MM.1S (cell line): ENCODE data around the gene CTNNBIP1.

Source experiments
- DNase-seq: peaks from one replicate; pipeline ENCODE4 v3.0.0-alpha.2; 2015
- H2AFZ ChIP-seq: fragments of 300-600 bp; sonication (generic); 2 replicates; pipeline ENCODE4 v1.6.0; 2016; ENCODE audit warnings: antibody characterized with exemption, low read length
- H3F3A ChIP-seq: fragments of 300-600 bp; sonication (generic); 2 replicates; pipeline ENCODE4 v1.6.1; 2016; ENCODE audit warnings: mild to moderate bottlenecking, antibody characterized with exemption, low read length, moderate library complexity, mixed read lengths; ENCODE audit not compliant: insufficient read depth
- H3K27ac ChIP-seq: fragments of 300-600 bp; sonication (generic); 2 replicates; pipeline ENCODE4 v1.5.1; 2016; ENCODE audit warnings: mild to moderate bottlenecking, low read length
- H3K27me3 ChIP-seq: fragments of 300-600 bp; sonication (generic); replicated peaks from 2 replicates; pipeline ENCODE4 v1.6.0; 2016; ENCODE audit warnings: low read length; ENCODE audit not compliant: insufficient read depth
- H3K36me3 ChIP-seq: fragments of 300-600 bp; sonication (generic); replicated peaks from 2 replicates; pipeline ENCODE4 v1.6.1; 2016; ENCODE audit warnings: mild to moderate bottlenecking, low read length, mixed read lengths; ENCODE audit not compliant: insufficient read depth
- H3K4me1 ChIP-seq: fragments of 300-600 bp; sonication (generic); 2 replicates; pipeline ENCODE4 v1.6.1; 2016; ENCODE audit warnings: low read length, mixed read lengths
- H3K4me2 ChIP-seq: fragments of 300-600 bp; sonication (generic); 2 replicates; pipeline ENCODE4 v1.6.0; 2016; ENCODE audit warnings: low read depth, low read length
- H3K4me3 ChIP-seq: fragments of 300-600 bp; sonication (generic); 2 replicates; pipeline ENCODE4 v1.5.1; 2016; ENCODE audit warnings: low read length, mixed read lengths
- H3K79me2 ChIP-seq: fragments of 300-600 bp; sonication (generic); 2 replicates; pipeline ENCODE4 v1.6.1; 2016; ENCODE audit warnings: mixed run types, low read length, mixed read lengths
- H3K9ac ChIP-seq: fragments of 300-600 bp; sonication (generic); 2 replicates; pipeline ENCODE4 v1.6.1; 2016; ENCODE audit warnings: low read length, mixed read lengths
- H3K9me2 ChIP-seq: fragments of 300-600 bp; sonication (generic); replicated peaks from 2 replicates; pipeline ENCODE4 v1.6.1; 2016; ENCODE audit warnings: mild to moderate bottlenecking, low read length, mixed read lengths; ENCODE audit not compliant: insufficient read depth
- H3K9me3 ChIP-seq: fragments of 300-600 bp; sonication (generic); replicated peaks from 2 replicates; pipeline ENCODE4 v1.6.1; 2016; ENCODE audit warnings: mild to moderate bottlenecking, low read length, mixed read lengths; ENCODE audit not compliant: insufficient read depth
- H4K20me1 ChIP-seq: fragments of 300-600 bp; sonication (generic); 2 replicates; pipeline ENCODE4 v1.6.1; 2016; ENCODE audit warnings: mild to moderate bottlenecking, low read length, moderate library complexity, mixed read lengths; ENCODE audit not compliant: insufficient read depth
- EZH2 ChIP-seq: fragments of 300-600 bp; sonication (generic); optimal IDR thresholded peaks from 2 replicates; pipeline ENCODE3; 2017; ENCODE audit warnings: low read depth, mild to moderate bottlenecking, antibody characterized with exemption, low read length, mixed read lengths
- EZH2phosphoT487 ChIP-seq: fragments of 300-600 bp; sonication (generic); IDR thresholded peaks from 2 replicates; pipeline ENCODE4 v1.6.1; 2018; ENCODE audit warnings: antibody characterized with exemption, low read length
- TF ChIP-seq, protein P1 (sequence below): fragments of 300-600 bp; sonication (generic); IDR thresholded peaks from 2 replicates; pipeline ENCODE4 v1.5.1; 2016; ENCODE audit warnings: antibody characterized with exemption, low read length, mixed read lengths

The CTNNBIP1 gene

GRCh38 chr1:9912264-9912936 lies 2.3 kb upstream of the CTNNBIP1 start:
- no peaks in the 10 kb centered on the region for H3K27me3 ChIP-seq
- no peaks in the 10 kb centered on the region for H3K9me2 ChIP-seq
- peaks cover 11% of the 10 kb centered on the region; the same call in 1 of the 2 replicates for H3K79me2 ChIP-seq
- no peak overlapping the region for H3K9ac ChIP-seq
- H4K20me1 ChIP-seq = no peaks in the 10 kb centered on the region
- no peaks in the 10 kb centered on the region for H3K9me3 ChIP-seq
- no peak overlapping the region for H3K4me3 ChIP-seq
- DNase-seq = no peak
- H3F3A ChIP-seq = peaks cover 9% of the 10 kb centered on the region
- no peak overlapping the region for H3K4me2 ChIP-seq
- H3K4me1 ChIP-seq = peaks cover 7% of the 10 kb centered on the region
- H3K36me3 ChIP-seq = no peaks in the 10 kb centered on the region
- no peak for TF ChIP-seq EZH2phosphoT487
- TF ChIP-seq, protein P1, sequence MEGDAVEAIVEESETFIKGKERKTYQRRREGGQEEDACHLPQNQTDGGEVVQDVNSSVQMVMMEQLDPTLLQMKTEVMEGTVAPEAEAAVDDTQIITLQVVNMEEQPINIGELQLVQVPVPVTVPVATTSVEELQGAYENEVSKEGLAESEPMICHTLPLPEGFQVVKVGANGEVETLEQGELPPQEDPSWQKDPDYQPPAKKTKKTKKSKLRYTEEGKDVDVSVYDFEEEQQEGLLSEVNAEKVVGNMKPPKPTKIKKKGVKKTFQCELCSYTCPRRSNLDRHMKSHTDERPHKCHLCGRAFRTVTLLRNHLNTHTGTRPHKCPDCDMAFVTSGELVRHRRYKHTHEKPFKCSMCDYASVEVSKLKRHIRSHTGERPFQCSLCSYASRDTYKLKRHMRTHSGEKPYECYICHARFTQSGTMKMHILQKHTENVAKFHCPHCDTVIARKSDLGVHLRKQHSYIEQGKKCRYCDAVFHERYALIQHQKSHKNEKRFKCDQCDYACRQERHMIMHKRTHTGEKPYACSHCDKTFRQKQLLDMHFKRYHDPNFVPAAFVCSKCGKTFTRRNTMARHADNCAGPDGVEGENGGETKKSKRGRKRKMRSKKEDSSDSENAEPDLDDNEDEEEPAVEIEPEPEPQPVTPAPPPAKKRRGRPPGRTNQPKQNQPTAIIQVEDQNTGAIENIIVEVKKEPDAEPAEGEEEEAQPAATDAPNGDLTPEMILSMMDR = no peak
- H2AFZ ChIP-seq = no peak overlapping the region
- H3K27ac ChIP-seq = no peak overlapping the region

GRCh38 chr1:9910423-9911178 lies 532 bp upstream of the CTNNBIP1 start:
- peak; percentile 99 for DNase-seq
- H3K27me3 ChIP-seq = no peaks in the 10 kb centered on the region
- H3K9me3 ChIP-seq = no peaks in the 10 kb centered on the region
- peak overlapping the region; percentile 99 for H2AFZ ChIP-seq
- peaks cover 7% of the 10 kb centered on the region for H3K4me1 ChIP-seq
- H4K20me1 ChIP-seq = no peaks in the 10 kb centered on the region
- peak overlapping the region; percentile 88 for H3K27ac ChIP-seq
- H3K9me2 ChIP-seq = no peaks in the 10 kb centered on the region
- H3K36me3 ChIP-seq = no peaks in the 10 kb centered on the region
- H3F3A ChIP-seq = peaks cover 9% of the 10 kb centered on the region
- H3K4me3 ChIP-seq = peak overlapping the region; percentile 91
- H3K4me2 ChIP-seq = peak overlapping the region; percentile 93
- TF ChIP-seq, protein P1 = no peak
- no peak for TF ChIP-seq EZH2
- TF ChIP-seq EZH2phosphoT487 = no peak
- H3K79me2 ChIP-seq = peaks cover 11% of the 10 kb centered on the region; the same call in 1 of the 2 replicates
- H3K9ac ChIP-seq = peak overlapping the region; percentile 80

GRCh38 chr1:9909234-9910046 lies 629 bp downstream of the CTNNBIP1 start:
- Histone ChIP-seq H2AFZ (peak overlapping the region; percentile 98), H3K9me3 (no peaks in the 10 kb centered on the region), H3K9ac (peak overlapping the region; percentile 86), H3K27ac (peak overlapping the region; percentile 37; the same call in 1 of the 2 replicates), H3K9me2 (no peaks in the 10 kb centered on the region), H3K4me1 (peaks cover 7% of the 10 kb centered on the region), H3K79me2 (peaks cover 11% of the 10 kb centered on the region; the same call in 1 of the 2 replicates), H3K4me3 (peak overlapping the region; percentile 98), H3K36me3 (no peaks in the 10 kb centered on the region), H3F3A (peaks cover 9% of the 10 kb centered on the region), H3K4me2 (peak overlapping the region; percentile 87), H3K27me3 (no peaks in the 10 kb centered on the region), H4K20me1 (no peaks in the 10 kb centered on the region)
- DNase-seq = peak; percentile 24
- no peak for TF ChIP-seq EZH2
- TF ChIP-seq EZH2phosphoT487 = no peak
- TF ChIP-seq, protein P1 = no peak
